Caco-2 (cell line): ENCODE data around the gene C16orf74. TPM values are rescaled to one million over a fixed set of nuclear protein-coding genes. Genes with fewer than 3 reads are reported as not detected.

ENCODE experiments used
- BruUV-seq: library from RNA; stranded (reverse); fragments of 400-500 nt; replicated peaks from 2 replicates; lab custom pipeline; 2021; lab: Mats Ljungman, UMichigan
- CTCF ChIA-PET: fragments of 300-600 bp; sonication (Branson Sonifier 250); formaldehyde crosslinking; loops from one replicate; lab custom pipeline; 2022; ENCODE audit warnings: antibody characterized with exemption; lab: Charles Lee
- POLR2A ChIA-PET: fragments of 300-600 bp; sonication (Branson Sonifier 250); formaldehyde crosslinking; loops from one replicate; lab custom pipeline; 2022; ENCODE audit warnings: antibody characterized with exemption; lab: Charles Lee
- DNase-seq, 2 experiments: peaks; one replicate each; pipeline versions ENCODE4 v3.0.0 to v3.0.0-alpha.2; 2020 to 2022
- H3K27me3 ChIP-seq: replicated peaks from 2 replicates; pipeline ENCODE4 v1.6.0; 2011; ENCODE audit warnings: low read length; ENCODE audit not compliant: control insufficient read depth, insufficient read depth
- H3K36me3 ChIP-seq: 2 replicates; pipeline ENCODE4 v1.5.1; 2011; ENCODE audit warnings: low read length; ENCODE audit not compliant: control insufficient read depth, insufficient read depth
- H3K4me1 ChIP-seq: fragments of 250-450 bp; sonication (Bioruptor Pico); 2 replicates; pipeline ENCODE4 v1.5.1; 2020; ENCODE audit warnings: mild to moderate bottlenecking
- H3K4me3 ChIP-seq: 2 replicates; pipeline ENCODE4 v1.5.1; 2011; ENCODE audit warnings: low read depth, mild to moderate bottlenecking, control low read depth, low read length
- H3K9me3 ChIP-seq: fragments of 250-450 bp; sonication (Bioruptor Pico); 2 replicates; pipeline ENCODE4 v1.5.1; 2020; ENCODE audit warnings: mild to moderate bottlenecking, moderate library complexity
- H3K27ac Mint-ChIP-seq: one replicate; pipeline ENCODE4 v1.8.0; 2022; ENCODE audit warnings: mixed read lengths; ENCODE audit not compliant: unreplicated experiment
- H3K27me3 Mint-ChIP-seq: one replicate; pipeline ENCODE4 v1.8.0; 2022; ENCODE audit warnings: mixed read lengths; ENCODE audit not compliant: insufficient read depth, unreplicated experiment
- H3K36me3 Mint-ChIP-seq: one replicate; pipeline ENCODE4 v1.8.0; 2022; ENCODE audit warnings: mild to moderate bottlenecking, mixed read lengths; ENCODE audit not compliant: insufficient read depth, unreplicated experiment
- H3K4me1 Mint-ChIP-seq: one replicate; pipeline ENCODE4 v1.8.0; 2022; ENCODE audit warnings: low read depth, mixed read lengths; ENCODE audit not compliant: unreplicated experiment
- H3K4me3 Mint-ChIP-seq: one replicate; pipeline ENCODE4 v1.8.0; 2022; ENCODE audit warnings: mild to moderate bottlenecking, moderate library complexity, mixed read lengths; ENCODE audit not compliant: unreplicated experiment
- H3K9me3 Mint-ChIP-seq: one replicate; pipeline ENCODE4 v1.8.0; 2022; ENCODE audit warnings: mixed read lengths; ENCODE audit not compliant: unreplicated experiment
- CTCF ChIP-seq, 2 experiments: fragments of 200-600 bp in 1 of 2; IDR thresholded peaks; 1 replicate in 1 of 2; 2 replicates in 1 of 2; pipeline versions ENCODE4 v1.5.1 to v1.8.0; 2011 to 2022; ENCODE audit warnings: antibody characterized with exemption in 1 of 2, control low read depth in 1 of 2, inconsistent platforms in 1 of 2, low read depth in 1 of 2, low read length in 1 of 2, mild to moderate bottlenecking in 1 of 2, moderate library complexity in 1 of 2; ENCODE audit not compliant: insufficient read depth in 1 of 2, severe bottlenecking in 1 of 2, unreplicated experiment in 1 of 2
- intact Hi-C: fragments of 100-400 bp; cut with micrococcal nuclease; formaldehyde crosslinking; loops from one replicate; pipeline ENCODE4 v1.10.0; 2022; ENCODE audit not compliant: unreplicated experiment
- total RNA-seq: library from RNA; stranded (reverse); gene quantifications from 2 replicates; pipeline ENCODE4 v1.2.3, GENCODE V29; 2022

C16orf74 gene
- total RNA-seq, 1 experiment from 2014 or later, result 4.0 TPM

DNA sequence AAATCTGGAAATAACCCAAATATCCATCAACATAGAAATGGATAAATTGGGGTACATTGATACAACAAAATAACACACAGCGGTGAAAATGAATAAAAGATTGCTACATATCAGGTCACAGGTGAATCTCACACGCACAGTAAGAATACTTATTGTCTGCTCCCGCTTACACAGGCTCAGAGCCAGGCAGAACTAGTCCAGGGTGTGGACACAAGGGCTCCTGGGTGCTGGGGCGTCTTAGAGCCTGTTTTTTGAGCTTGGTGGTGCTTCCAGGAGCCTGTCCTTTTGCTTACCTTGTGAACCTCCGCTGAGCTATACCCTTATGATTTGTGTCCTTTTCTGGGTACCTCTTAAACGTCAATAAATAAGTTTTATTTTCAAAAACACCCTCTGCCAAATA is 19.8 kb upstream of the C16orf74 start:
- Mint-ChIP-seq H3K36me3 (peaks cover 24% of the 10 kb centered on the region), H3K27ac (no peak overlapping the region), H3K9me3 (no peaks in the 10 kb centered on the region), H3K4me1 (no peaks in the 10 kb centered on the region), H3K4me3 (no peak overlapping the region), H3K27me3 (no peaks in the 10 kb centered on the region)
- H3K4me1 ChIP-seq, result no peaks in the 10 kb centered on the region
- CTCF ChIA-PET, result no interaction called here
- intact Hi-C loops, result no loop called here
- POLR2A ChIA-PET, result no interaction called here
- no peaks in the 10 kb centered on the region for H3K36me3 ChIP-seq
- no peak overlapping the region for H3K4me3 ChIP-seq
- BruUV-seq, result TSS peak; percentile 6
- no peaks in the 10 kb centered on the region for H3K9me3 ChIP-seq
- no peaks in the 10 kb centered on the region for H3K27me3 ChIP-seq
- no peak for DNase-seq
- no peak for TF ChIP-seq CTCF (IDR thresholded peaks at IDR 0.05; ENCODE audit: insufficient read depth in 1 of 2, low read depth in 1 of 2, low read length in 1 of 2, severe bottlenecking in 1 of 2, unreplicated experiment in 1 of 2)

DNA sequence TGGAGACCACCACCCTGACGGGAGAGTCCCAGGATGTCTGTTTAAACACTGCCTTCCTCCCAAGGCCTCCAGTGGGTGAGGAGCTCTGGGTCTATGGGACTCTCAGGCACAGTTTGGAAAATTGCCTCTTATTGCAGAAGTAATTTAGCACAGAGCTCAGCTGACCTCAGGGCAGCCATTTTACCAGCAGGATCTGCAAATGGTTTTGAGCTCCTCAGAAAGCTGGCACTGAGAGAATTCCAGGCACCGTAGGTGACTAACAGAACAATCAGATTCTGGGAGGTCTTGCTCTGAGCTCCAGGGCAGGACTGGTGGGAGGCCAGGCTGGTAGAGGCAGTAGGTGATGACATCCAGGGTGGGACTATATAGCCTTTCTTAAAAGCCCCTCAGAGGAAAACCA is 17.3 kb upstream of the C16orf74 start:
- intact Hi-C loops, result no loop called here
- H3K36me3 ChIP-seq, result no peaks in the 10 kb centered on the region
- no peak overlapping the region for H3K4me3 ChIP-seq
- Mint-ChIP-seq H3K27me3 (peaks cover 3% of the 10 kb centered on the region), H3K27ac (no peak overlapping the region), H3K36me3 (peaks cover 10% of the 10 kb centered on the region), H3K4me1 (no peaks in the 10 kb centered on the region), H3K4me3 (no peak overlapping the region), H3K9me3 (no peaks in the 10 kb centered on the region)
- H3K4me1 ChIP-seq, result no peaks in the 10 kb centered on the region
- no peak for TF ChIP-seq CTCF (IDR thresholded peaks at IDR 0.05; ENCODE audit: insufficient read depth in 1 of 2, low read depth in 1 of 2, low read length in 1 of 2, severe bottlenecking in 1 of 2, unreplicated experiment in 1 of 2)
- H3K9me3 ChIP-seq, result no peaks in the 10 kb centered on the region
- no peak for DNase-seq
- CTCF ChIA-PET, result interaction anchor here (0.9 kb wide), 1 partner anchor 8 kb away, joined by 3 read pairs; no protein-coding TSS in a partner anchor
- H3K27me3 ChIP-seq, result no peaks in the 10 kb centered on the region; the same call in 1 of the 2 replicates
- no TSS peak for BruUV-seq
- POLR2A ChIA-PET, result no interaction called here

GRCh38 chr16:85767531-85767930 is 16.6 kb upstream of the C16orf74 start:
- Mint-ChIP-seq H3K36me3 (peaks cover 10% of the 10 kb centered on the region), H3K27me3 (peaks cover 4% of the 10 kb centered on the region), H3K27ac (peak overlapping the region; percentile 30), H3K4me1 (no peaks in the 10 kb centered on the region), H3K4me3 (no peak overlapping the region), H3K9me3 (no peaks in the 10 kb centered on the region)
- CTCF ChIA-PET, result no interaction called here
- no peaks in the 10 kb centered on the region for H3K36me3 ChIP-seq
- POLR2A ChIA-PET, result no interaction called here
- intact Hi-C loops, result no loop called here
- no peaks in the 10 kb centered on the region for H3K9me3 ChIP-seq
- DNase-seq, result no peak
- H3K4me1 ChIP-seq, result no peaks in the 10 kb centered on the region
- no peaks in the 10 kb centered on the region; the same call in 1 of the 2 replicates for H3K27me3 ChIP-seq
- no TSS peak for BruUV-seq
- H3K4me3 ChIP-seq, result no peak overlapping the region
- no peak for TF ChIP-seq CTCF (IDR thresholded peaks at IDR 0.05; ENCODE audit: insufficient read depth in 1 of 2, low read depth in 1 of 2, low read length in 1 of 2, severe bottlenecking in 1 of 2, unreplicated experiment in 1 of 2)
